Osteoblast (primary cell): ENCODE data around the gene GDF11. TPM values are rescaled to one million over a fixed set of nuclear protein-coding genes. Genes with fewer than 3 reads are reported as not detected.

Source experiments
- DNase-seq: peaks from one replicate; pipeline ENCODE4 v3.0.0; 2011; ENCODE audit warnings: low spot score, mixed read lengths; ENCODE audit not compliant: insufficient read length; ENCODE audit errors: missing footprints
- H2AFZ ChIP-seq: 2 replicates; pipeline ENCODE4 v1.6.0; 2011; ENCODE audit warnings: mild to moderate bottlenecking, low read length
- H3K27ac ChIP-seq: 2 replicates; pipeline ENCODE4 v1.5.1; 2011; ENCODE audit warnings: mild to moderate bottlenecking, low read depth, low read length, moderate library complexity
- H3K27me3 ChIP-seq: 2 replicates; pipeline ENCODE4 v1.6.0; 2012; ENCODE audit warnings: mild to moderate bottlenecking, control low read depth, inconsistent platforms, low read length, moderate library complexity; ENCODE audit not compliant: insufficient read depth
- H3K36me3 ChIP-seq: 2 replicates; pipeline ENCODE4 v1.5.1; 2011; ENCODE audit warnings: mild to moderate bottlenecking, low read length, control low read depth, moderate library complexity; ENCODE audit not compliant: insufficient read depth
- H3K4me1 ChIP-seq: 2 replicates; pipeline ENCODE4 v1.5.1; 2011; ENCODE audit warnings: mild to moderate bottlenecking, low read length, control low read depth, moderate library complexity; ENCODE audit not compliant: insufficient read depth
- H3K4me2 ChIP-seq: 2 replicates; pipeline ENCODE4 v1.6.0; 2011; ENCODE audit warnings: mild to moderate bottlenecking, low read length; ENCODE audit not compliant: insufficient read depth
- H3K4me3 ChIP-seq: fragments of 200-600 bp; sonication (generic); 3 replicates; pipeline ENCODE4 v1.5.1; 2012; ENCODE audit warnings: mild to moderate bottlenecking, low read length, inconsistent platforms; ENCODE audit not compliant: insufficient read depth
- H3K79me2 ChIP-seq: 2 replicates; pipeline ENCODE4 v1.6.0; 2012; ENCODE audit warnings: mild to moderate bottlenecking, low read length, control low read depth, inconsistent platforms; ENCODE audit not compliant: insufficient read depth
- H3K9me3 ChIP-seq: 2 replicates; pipeline ENCODE4 v1.5.1; 2011; ENCODE audit warnings: low read depth, low read length, control low read depth
- H4K20me1 ChIP-seq: 2 replicates; pipeline ENCODE4 v1.6.0; 2012; ENCODE audit warnings: mild to moderate bottlenecking, low read length, control low read depth; ENCODE audit not compliant: insufficient read depth
- total RNA-seq: library from RNA; depleted of rRNA; stranded (reverse); fragments of >200 nt; gene quantifications from 2 replicates; pipeline ENCODE4 v1.2.3, GENCODE V29; 2012
- TF ChIP-seq, protein P1 (sequence below): IDR thresholded peaks from 2 replicates; pipeline ENCODE4 v1.5.1; 2011; ENCODE audit warnings: mild to moderate bottlenecking, low read depth, low read length, moderate library complexity; ENCODE audit errors: extremely low read depth

The GDF11 gene
- total RNA-seq, 1 donor: 4.3 TPM

DNA sequence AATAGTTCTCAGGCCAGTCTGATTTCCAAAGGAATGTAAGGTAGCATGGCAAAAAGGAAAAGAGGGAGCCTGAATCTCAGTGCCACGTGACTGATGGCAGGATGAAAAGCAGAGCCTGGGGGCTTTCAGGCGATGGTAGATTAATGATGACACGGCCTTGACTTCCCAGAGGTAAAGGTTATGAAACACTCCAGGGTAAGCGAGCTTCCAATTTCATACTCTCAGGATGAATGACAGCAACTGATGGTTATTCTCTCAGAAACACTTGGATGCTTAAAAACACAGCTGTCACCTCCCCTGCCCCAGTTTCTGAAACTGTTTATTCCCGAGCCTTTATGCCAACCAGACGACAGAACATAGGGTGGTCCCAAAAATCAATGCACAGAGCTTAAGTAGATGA, 28.8 kb downstream of the GDF11 start:
- H3K4me3 ChIP-seq: no peak overlapping the region
- TF ChIP-seq, protein P1, sequence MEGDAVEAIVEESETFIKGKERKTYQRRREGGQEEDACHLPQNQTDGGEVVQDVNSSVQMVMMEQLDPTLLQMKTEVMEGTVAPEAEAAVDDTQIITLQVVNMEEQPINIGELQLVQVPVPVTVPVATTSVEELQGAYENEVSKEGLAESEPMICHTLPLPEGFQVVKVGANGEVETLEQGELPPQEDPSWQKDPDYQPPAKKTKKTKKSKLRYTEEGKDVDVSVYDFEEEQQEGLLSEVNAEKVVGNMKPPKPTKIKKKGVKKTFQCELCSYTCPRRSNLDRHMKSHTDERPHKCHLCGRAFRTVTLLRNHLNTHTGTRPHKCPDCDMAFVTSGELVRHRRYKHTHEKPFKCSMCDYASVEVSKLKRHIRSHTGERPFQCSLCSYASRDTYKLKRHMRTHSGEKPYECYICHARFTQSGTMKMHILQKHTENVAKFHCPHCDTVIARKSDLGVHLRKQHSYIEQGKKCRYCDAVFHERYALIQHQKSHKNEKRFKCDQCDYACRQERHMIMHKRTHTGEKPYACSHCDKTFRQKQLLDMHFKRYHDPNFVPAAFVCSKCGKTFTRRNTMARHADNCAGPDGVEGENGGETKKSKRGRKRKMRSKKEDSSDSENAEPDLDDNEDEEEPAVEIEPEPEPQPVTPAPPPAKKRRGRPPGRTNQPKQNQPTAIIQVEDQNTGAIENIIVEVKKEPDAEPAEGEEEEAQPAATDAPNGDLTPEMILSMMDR: no peak
- no peaks in the 10 kb centered on the region for H3K4me1 ChIP-seq
- H3K79me2 ChIP-seq: peaks cover 30% of the 10 kb centered on the region
- DNase-seq: no peak
- peaks cover 3% of the 10 kb centered on the region for H4K20me1 ChIP-seq
- H3K36me3 ChIP-seq: peaks cover 36% of the 10 kb centered on the region
- no peak overlapping the region for H3K27ac ChIP-seq
- H2AFZ ChIP-seq: no peak overlapping the region
- no peaks in the 10 kb centered on the region for H3K9me3 ChIP-seq
- no peaks in the 10 kb centered on the region for H3K27me3 ChIP-seq
- no peak overlapping the region for H3K4me2 ChIP-seq

DNA sequence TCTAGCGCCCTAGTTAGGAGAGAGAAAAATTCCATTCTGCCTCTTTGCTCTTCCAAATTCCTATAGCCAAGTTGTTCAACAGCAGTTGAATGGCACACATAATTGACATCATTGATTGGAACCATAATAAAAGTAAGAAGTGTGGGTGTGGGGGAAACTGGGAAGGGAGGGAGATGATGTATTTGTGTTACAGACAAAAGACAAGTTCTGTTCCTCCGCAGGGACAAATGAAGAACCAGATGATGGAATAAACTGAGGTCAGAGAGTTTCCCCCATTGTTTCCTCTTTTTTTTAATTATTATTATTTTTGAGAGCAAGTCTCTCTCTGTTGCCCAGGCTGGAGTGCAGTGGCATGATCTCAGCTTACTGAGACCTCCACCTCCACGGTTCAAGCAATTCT, 34.9 kb downstream of the GDF11 start:
- DNase-seq: no peak
- Histone ChIP-seq H3K9me3 (no peaks in the 10 kb centered on the region), H3K4me3 (no peak overlapping the region), H3K36me3 (peaks cover 49% of the 10 kb centered on the region), H3K4me1 (no peaks in the 10 kb centered on the region), H3K79me2 (peaks cover 10% of the 10 kb centered on the region), H3K4me2 (no peak overlapping the region), H3K27me3 (no peaks in the 10 kb centered on the region), H4K20me1 (no peaks in the 10 kb centered on the region), H2AFZ (no peak overlapping the region), H3K27ac (no peak overlapping the region)
- TF ChIP-seq, protein P1: no peak

DNA sequence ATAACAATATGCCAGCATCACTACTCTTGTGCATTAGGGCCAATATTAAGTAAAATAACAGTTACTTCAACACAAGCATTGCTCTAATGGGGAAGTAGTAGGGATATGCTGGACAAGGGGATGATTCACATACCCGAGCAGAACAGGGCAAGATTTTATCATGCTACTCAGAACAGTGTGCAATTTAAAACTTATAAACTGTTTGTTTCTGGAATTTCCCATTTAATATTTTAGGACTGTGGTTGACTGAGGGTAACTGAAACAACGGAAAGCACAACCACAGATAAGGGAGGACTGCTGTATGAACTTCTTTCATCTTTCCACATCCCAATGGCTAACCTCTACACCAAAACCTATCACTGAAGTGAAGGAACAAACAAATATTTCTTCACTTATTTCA, 37.8 kb downstream of the GDF11 start:
- no peaks in the 10 kb centered on the region for H3K9me3 ChIP-seq
- H3K36me3 ChIP-seq: peaks cover 65% of the 10 kb centered on the region
- H3K79me2 ChIP-seq: peaks cover 6% of the 10 kb centered on the region
- no peak overlapping the region for H3K4me2 ChIP-seq
- no peaks in the 10 kb centered on the region for H3K27me3 ChIP-seq
- H4K20me1 ChIP-seq: peaks cover 3% of the 10 kb centered on the region
- TF ChIP-seq, protein P1: no peak
- H2AFZ ChIP-seq: no peak overlapping the region
- no peaks in the 10 kb centered on the region for H3K4me1 ChIP-seq
- no peak overlapping the region for H3K27ac ChIP-seq
- no peak for DNase-seq
- H3K4me3 ChIP-seq: no peak overlapping the region

DNA sequence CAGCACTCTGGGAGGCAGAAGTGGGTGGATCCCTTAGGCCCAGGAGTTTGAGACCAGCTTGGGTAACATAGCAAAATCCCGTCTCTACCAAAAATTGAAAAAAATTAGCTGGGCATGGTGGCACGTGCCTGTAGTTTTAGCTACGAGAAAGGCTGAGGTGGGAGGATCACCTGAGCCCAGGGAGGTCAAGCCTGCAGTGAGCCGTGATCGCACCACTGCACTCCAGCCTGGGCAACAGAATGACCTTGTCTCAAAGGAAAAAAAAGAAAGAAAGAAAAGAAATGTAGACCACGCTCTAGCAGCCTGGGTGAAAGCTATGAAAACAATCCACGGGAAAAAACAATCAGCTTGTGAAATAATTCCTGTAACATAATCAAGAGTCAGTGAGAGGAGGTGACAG, 45.6 kb downstream of the GDF11 start:
- Histone ChIP-seq H3K4me1 (no peaks in the 10 kb centered on the region), H4K20me1 (peaks cover 3% of the 10 kb centered on the region), H3K79me2 (peaks cover 8% of the 10 kb centered on the region), H3K36me3 (peaks cover 69% of the 10 kb centered on the region), H3K27me3 (no peaks in the 10 kb centered on the region), H3K4me3 (no peak overlapping the region), H2AFZ (no peak overlapping the region), H3K4me2 (no peak overlapping the region), H3K9me3 (no peaks in the 10 kb centered on the region), H3K27ac (no peak overlapping the region)
- no peak for DNase-seq
- TF ChIP-seq, protein P1: no peak
